ENCODE measurements around the gene TLN1.

Gene TLN1

GRCh38 chr9:35732185-35732799 is at the start of gene TLN1, which contains the start of gene CREB3:
TSS of gene TLN1 (minus strand) at chr9:35732195. CDS start at chr9:35725694, 6,501 bp downstream.
TSS of gene CREB3 (plus strand) at chr9:35732666. CDS start at chr9:35732773, 107 bp downstream.
- peak; percentile 98 for DNase-seq (ENCODE audit: low read depth)

- DNase-seq (ENCODE audit: low read depth), result no peak
These were observed 49.1 kb upstream of the TLN1 start for GRCh38 chr9:35781066-35781465.

GRCh38 chr9:35778496-35778895 is 46.5 kb upstream of the TLN1 start:
- DNase-seq (ENCODE audit: low read depth), result no peak

- DNase-seq (ENCODE audit: low read depth), result no peak
These were observed 44.0 kb upstream of the TLN1 start for GRCh38 chr9:35776018-35776417.

GRCh38 chr9:35774907-35775635 is 43.1 kb upstream of the TLN1 start:
- no peak for DNase-seq (ENCODE audit: low read depth)

- no peak for DNase-seq (ENCODE audit: low read depth)
These were observed 39.9 kb upstream of the TLN1 start for GRCh38 chr9:35771943-35772342.

GRCh38 chr9:35771534-35771933 is 39.5 kb upstream of the TLN1 start:
- no peak for DNase-seq (ENCODE audit: low read depth)

GRCh38 chr9:35771075-35771433 is 39.1 kb upstream of the TLN1 start:
- no peak for DNase-seq (ENCODE audit: low read depth)

- DNase-seq (ENCODE audit: low read depth), result no peak
These were observed 37.8 kb upstream of the TLN1 start for GRCh38 chr9:35769763-35770162.

- DNase-seq (ENCODE audit: low read depth), result no peak
These were observed 35.5 kb upstream of the TLN1 start for GRCh38 chr9:35767458-35767857.

GRCh38 chr9:35766997-35767396 is 35.0 kb upstream of the TLN1 start:
- DNase-seq (ENCODE audit: low read depth), result no peak

GRCh38 chr9:35763803-35764202 is 31.8 kb upstream of the TLN1 start:
- no peak for DNase-seq (ENCODE audit: low read depth)

- DNase-seq (ENCODE audit: low read depth), result no peak
These were observed 31.2 kb upstream of the TLN1 start for GRCh38 chr9:35763181-35763580.

- DNase-seq (ENCODE audit: low read depth), result no peak
These were observed 28.7 kb upstream of the TLN1 start for GRCh38 chr9:35760651-35761050.

GRCh38 chr9:35759795-35760194 is 27.8 kb upstream of the TLN1 start:
- DNase-seq (ENCODE audit: low read depth), result no peak

GRCh38 chr9:35758475-35759050 is 26.6 kb upstream of the TLN1 start:
- no peak for DNase-seq (ENCODE audit: low read depth)

- DNase-seq (ENCODE audit: low read depth), result no peak
These were observed 25.9 kb upstream of the TLN1 start for GRCh38 chr9:35757892-35758275.

- DNase-seq (ENCODE audit: low read depth), result no peak
These were observed 25.4 kb upstream of the TLN1 start for GRCh38 chr9:35757226-35757891.

GRCh38 chr9:35756275-35757225 is 24.6 kb upstream of the TLN1 start:
- no peak for DNase-seq (ENCODE audit: low read depth)

GRCh38 chr9:35755071-35755470 is 23.1 kb upstream of the TLN1 start:
- DNase-seq (ENCODE audit: low read depth), result no peak

- DNase-seq (ENCODE audit: low read depth), result no peak
These were observed 22.3 kb upstream of the TLN1 start, which contains the start of gene MSMP for GRCh38 chr9:35754264-35754663. TSS of gene MSMP (minus strand) at chr9:35754276. CDS start at chr9:35754129, 147 bp downstream.

GRCh38 chr9:35753466-35753865 is 21.5 kb upstream of the TLN1 start:
- no peak for DNase-seq (ENCODE audit: low read depth)
